Ovary (tissue), 3 donors: ENCODE data around the gene TAF1.

Experiments
- CTCF ChIP-seq, 3 donors: fragments of 450-650 bp in 2 of 3; fragments of 200-600 bp in 1 of 3; IDR thresholded peaks; one replicate each; pipeline versions ENCODE4 v1.5.1 to v1.8.0; 2016 to 2022; ENCODE audit warnings: antibody characterized with exemption in 3 of 3, mild to moderate bottlenecking in 1 of 3
- POLR2A ChIP-seq: fragments of 450-650 bp; IDR thresholded peaks from one replicate; pipeline ENCODE4 v1.6.1; 2017; ENCODE audit warnings: antibody characterized with exemption, mild to moderate bottlenecking, moderate library complexity
- donor health status: DM: no; HTN: no; CAD: no.

- TF ChIP-seq CTCF (IDR thresholded peaks at IDR 0.05): no peak
- TF ChIP-seq POLR2A: no peak
Observed at GRCh38 chrX:71393919-71394318, 27.8 kb downstream of the TAF1 start.
